Measurements from ENCODE around the gene AOC2.

Gene AOC2

GRCh38 chr17:42844271-42844670 lies at the start of gene AOC2:
AOC2 (plus strand) TSS chr17:42844580; CDS start chr17:42844627, 47 bp downstream.
- DNase-seq = no peak

GRCh38 chr17:42795061-42795460 lies 49.3 kb upstream of the AOC2 start:
- no peak for DNase-seq

- no peak for DNase-seq
These were observed 48.9 kb upstream of the AOC2 start for GRCh38 chr17:42795465-42795864.

GRCh38 chr17:42796066-42796758 lies 48.2 kb upstream of the AOC2 start:
- no peak for DNase-seq

- no peak for DNase-seq
These were observed 47.0 kb upstream of the AOC2 start for GRCh38 chr17:42797067-42798007.

GRCh38 chr17:42798011-42798382 lies 46.4 kb upstream of the AOC2 start:
- no peak for DNase-seq

- peak; percentile 93 for DNase-seq
These were observed 45.7 kb upstream of the AOC2 start, which contains the start of the genes CNTD1 and COA3 for GRCh38 chr17:42798383-42799380. CNTD1 (plus strand) TSS chr17:42798861; CDS start chr17:42799068, 207 bp downstream. COA3 (minus strand) TSS chr17:42798704; CDS start chr17:42798681, 23 bp downstream.

- no peak for DNase-seq
These were observed 41.1 kb upstream of the AOC2 start for GRCh38 chr17:42803074-42803883.

GRCh38 chr17:42804918-42805367 lies 39.4 kb upstream of the AOC2 start:
- DNase-seq = no peak

- DNase-seq = no peak
These were observed 38.1 kb upstream of the AOC2 start for GRCh38 chr17:42806249-42806648.

- DNase-seq = no peak
These were observed 35.1 kb upstream of the AOC2 start for GRCh38 chr17:42809250-42809649.

GRCh38 chr17:42814633-42815399 lies 29.6 kb upstream of the AOC2 start:
- no peak for DNase-seq

- DNase-seq = no peak
These were observed 26.5 kb upstream of the AOC2 start for GRCh38 chr17:42817866-42818265.

- DNase-seq = no peak
These were observed 26.0 kb upstream of the AOC2 start for GRCh38 chr17:42818379-42818778.

- DNase-seq = peak; percentile 87
These were observed 24.3 kb upstream of the AOC2 start for GRCh38 chr17:42819939-42820535.

GRCh38 chr17:42821176-42821575 lies 23.2 kb upstream of the AOC2 start:
- DNase-seq = no peak

GRCh38 chr17:42827472-42827871 lies 16.9 kb upstream of the AOC2 start:
- no peak for DNase-seq

GRCh38 chr17:42830971-42831370 lies 13.4 kb upstream of the AOC2 start:
- DNase-seq = no peak

- no peak for DNase-seq
These were observed 12.0 kb upstream of the AOC2 start for GRCh38 chr17:42832213-42832933.

Measured in NCI-H82 (cell line).